GM18498 (cell line): Measurements from ENCODE around the gene NEURL1.
"Not testable (repeated sequence)": the region's sequence is repeated elsewhere in the genome, so short reads cannot be mapped to it uniquely, and the experiment has no call there.

ENCODE experiments used
- ATAC-seq: cut with Tn5 transposase; IDR thresholded peaks from one replicate; pipeline ENCODE4 v1.9.1; 2021; ENCODE audit warnings: mild to moderate bottlenecking, moderate library complexity; ENCODE audit not compliant: unreplicated experiment

The NEURL1 gene

GRCh38 chr10:103512591-103513379 is 19.3 kb downstream of the NEURL1 start:
- no peak for ATAC-seq

- no peak for ATAC-seq
These were observed 20.0 kb downstream of the NEURL1 start for GRCh38 chr10:103513380-103514060.

- no peak for ATAC-seq
These were observed 20.7 kb downstream of the NEURL1 start for GRCh38 chr10:103514244-103514643.

GRCh38 chr10:103517234-103518085 is 24.0 kb downstream of the NEURL1 start:
- ATAC-seq: no peak

GRCh38 chr10:103519798-103520197 is 26.3 kb downstream of the NEURL1 start:
- no peak for ATAC-seq

GRCh38 chr10:103522006-103522405 is 28.5 kb downstream of the NEURL1 start:
- ATAC-seq: not testable (repeated sequence)

- ATAC-seq: no peak
These were observed 30.2 kb downstream of the NEURL1 start for GRCh38 chr10:103523683-103524082.

GRCh38 chr10:103525901-103526300 is 32.4 kb downstream of the NEURL1 start:
- ATAC-seq: no peak

GRCh38 chr10:103527476-103527875 is 34.0 kb downstream of the NEURL1 start:
- ATAC-seq: not testable (repeated sequence)

GRCh38 chr10:103528549-103528948 is 35.0 kb downstream of the NEURL1 start:
- no peak for ATAC-seq

- no peak for ATAC-seq
These were observed 36.0 kb downstream of the NEURL1 start for GRCh38 chr10:103529539-103529938.

GRCh38 chr10:103533827-103534226 is 40.3 kb downstream of the NEURL1 start:
- no peak for ATAC-seq

GRCh38 chr10:103534621-103535498 is 41.4 kb downstream of the NEURL1 start:
- no peak for ATAC-seq

GRCh38 chr10:103535595-103535994 is 42.1 kb downstream of the NEURL1 start:
- no peak for ATAC-seq

- no peak for ATAC-seq
These were observed 46.2 kb downstream of the NEURL1 start for GRCh38 chr10:103539751-103540150.

- no peak for ATAC-seq
These were observed 47.2 kb downstream of the NEURL1 start for GRCh38 chr10:103540722-103541121.

- no peak for ATAC-seq
These were observed 48.1 kb downstream of the NEURL1 start for GRCh38 chr10:103541616-103542015.

- peak; percentile 41 for ATAC-seq
These were observed 49.5 kb downstream of the NEURL1 start for GRCh38 chr10:103542764-103543616.
